ENCODE data around the gene SLC37A1.

SLC37A1 gene

GRCh38 chr21:42481169-42481568 is 32.5 kb upstream of the SLC37A1 start:
- no peak overlapping the region for H3K9ac ChIP-seq (ENCODE audit: low read length)
- no peaks in the 10 kb centered on the region for H3K9me3 ChIP-seq (ENCODE audit: control insufficient read depth, low read length)
- no peaks in the 10 kb centered on the region for H3K36me3 ChIP-seq (ENCODE audit: control insufficient read depth, insufficient read depth, low read length, severe bottlenecking)
- DNase-seq (ENCODE audit: low read depth), result no peak
- H3K27me3 ChIP-seq (replicated peaks; ENCODE audit: control insufficient read depth, insufficient read depth, low read length), result peaks cover 29% of the 10 kb centered on the region
- H3K4me1 ChIP-seq (ENCODE audit: control insufficient read depth, insufficient read depth, low read length), result no peaks in the 10 kb centered on the region
- no peak overlapping the region for H3K4me3 ChIP-seq (ENCODE audit: low read length)

DNA sequence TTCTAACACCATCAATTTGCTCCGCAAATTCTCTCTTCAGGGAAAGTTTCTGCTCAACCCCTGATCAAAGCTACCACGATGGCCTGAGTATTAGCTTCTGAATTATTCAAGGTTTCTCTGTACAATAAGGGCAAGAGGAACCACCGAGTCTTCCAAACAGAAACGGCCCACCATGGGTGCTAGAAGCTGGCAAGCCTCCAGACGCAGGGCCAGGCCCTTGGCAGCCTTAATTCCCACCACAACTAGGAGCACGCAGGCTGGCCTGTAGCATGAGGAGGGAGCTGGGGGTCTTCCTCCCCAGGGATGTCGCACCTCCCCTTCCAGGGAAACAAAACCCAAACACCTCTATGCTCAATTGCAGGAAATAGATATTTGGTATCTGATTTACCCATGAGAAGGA is 28.7 kb upstream of the SLC37A1 start:
- H3K4me3 ChIP-seq (ENCODE audit: low read length), result no peak overlapping the region
- H3K9me3 ChIP-seq (ENCODE audit: control insufficient read depth, low read length), result no peaks in the 10 kb centered on the region
- no peaks in the 10 kb centered on the region for H3K4me1 ChIP-seq (ENCODE audit: control insufficient read depth, insufficient read depth, low read length)
- no peak overlapping the region for H3K9ac ChIP-seq (ENCODE audit: low read length)
- no peaks in the 10 kb centered on the region for H3K36me3 ChIP-seq (ENCODE audit: control insufficient read depth, insufficient read depth, low read length, severe bottlenecking)
- DNase-seq (ENCODE audit: low read depth), result no peak
- H3K27me3 ChIP-seq (replicated peaks; ENCODE audit: control insufficient read depth, insufficient read depth, low read length), result peaks cover 32% of the 10 kb centered on the region

DNA sequence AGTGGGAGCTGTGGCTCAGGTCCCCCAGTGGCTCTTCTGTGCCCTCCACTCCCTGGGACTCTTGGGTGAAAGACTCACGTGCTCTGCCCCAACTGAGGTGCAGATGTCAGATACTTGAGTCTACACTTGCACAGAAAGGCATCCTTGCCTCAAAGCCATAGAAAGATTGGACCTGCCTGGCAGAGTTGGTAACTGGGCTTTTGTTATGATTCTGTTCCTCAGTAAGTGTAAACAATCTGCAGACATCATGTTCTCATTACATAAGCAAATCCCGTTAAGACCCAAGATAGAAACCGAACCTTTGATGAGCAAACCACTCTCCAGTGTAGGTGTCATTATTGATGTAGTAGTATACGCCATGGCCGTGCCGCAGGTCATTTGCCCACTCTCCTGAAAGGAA is 27.6 kb upstream of the SLC37A1 start:
- Histone ChIP-seq H3K4me3 (ENCODE audit: low read length) (no peak overlapping the region), H3K4me1 (ENCODE audit: control insufficient read depth, insufficient read depth, low read length) (no peaks in the 10 kb centered on the region), H3K9ac (ENCODE audit: low read length) (no peak overlapping the region), H3K9me3 (ENCODE audit: control insufficient read depth, low read length) (no peaks in the 10 kb centered on the region), H3K27me3 (replicated peaks; ENCODE audit: control insufficient read depth, insufficient read depth, low read length) (peaks cover 37% of the 10 kb centered on the region), H3K36me3 (ENCODE audit: control insufficient read depth, insufficient read depth, low read length, severe bottlenecking) (no peaks in the 10 kb centered on the region)
- no peak for DNase-seq (ENCODE audit: low read depth)

- Histone ChIP-seq H3K36me3 (ENCODE audit: control insufficient read depth, insufficient read depth, low read length, severe bottlenecking) (no peaks in the 10 kb centered on the region), H3K9ac (ENCODE audit: low read length) (no peak overlapping the region), H3K27me3 (replicated peaks; ENCODE audit: control insufficient read depth, insufficient read depth, low read length) (peaks cover 32% of the 10 kb centered on the region), H3K9me3 (ENCODE audit: control insufficient read depth, low read length) (no peaks in the 10 kb centered on the region), H3K4me3 (ENCODE audit: low read length) (no peak overlapping the region), H3K4me1 (ENCODE audit: control insufficient read depth, insufficient read depth, low read length) (no peaks in the 10 kb centered on the region)
- DNase-seq (ENCODE audit: low read depth), result no peak
Observed at GRCh38 chr21:42486531-42486930, 27.1 kb upstream of the SLC37A1 start.

- no peak for DNase-seq (ENCODE audit: low read depth)
- Histone ChIP-seq H3K9me3 (ENCODE audit: control insufficient read depth, low read length) (no peaks in the 10 kb centered on the region), H3K9ac (ENCODE audit: low read length) (no peak overlapping the region), H3K4me3 (ENCODE audit: low read length) (no peak overlapping the region), H3K36me3 (ENCODE audit: control insufficient read depth, insufficient read depth, low read length, severe bottlenecking) (no peaks in the 10 kb centered on the region), H3K27me3 (replicated peaks; ENCODE audit: control insufficient read depth, insufficient read depth, low read length) (peaks cover 33% of the 10 kb centered on the region), H3K4me1 (ENCODE audit: control insufficient read depth, insufficient read depth, low read length) (no peaks in the 10 kb centered on the region)
Observed at GRCh38 chr21:42489006-42489563, 24.6 kb upstream of the SLC37A1 start.

DNA sequence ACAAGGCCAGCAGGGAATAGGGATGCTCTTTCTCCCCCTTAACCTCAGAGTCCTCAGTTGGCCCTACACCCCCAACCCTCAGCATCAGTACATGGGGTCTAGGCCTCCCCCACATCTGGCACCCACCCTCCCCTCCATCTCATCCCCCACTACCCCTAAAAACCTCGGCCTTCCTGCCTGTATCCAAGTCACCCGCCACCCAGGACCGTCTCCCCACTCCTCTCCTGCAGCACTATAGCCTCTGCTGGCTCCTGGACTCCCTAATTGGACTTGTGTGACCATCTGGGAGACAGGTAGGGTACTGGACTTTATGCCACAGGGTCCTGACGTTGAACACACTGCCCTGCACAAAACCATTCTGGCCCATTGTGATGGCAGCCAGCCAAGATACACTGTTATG is 23.7 kb upstream of the SLC37A1 start:
- Histone ChIP-seq H3K9me3 (ENCODE audit: control insufficient read depth, low read length) (no peaks in the 10 kb centered on the region), H3K36me3 (ENCODE audit: control insufficient read depth, insufficient read depth, low read length, severe bottlenecking) (no peaks in the 10 kb centered on the region), H3K9ac (ENCODE audit: low read length) (no peak overlapping the region), H3K27me3 (replicated peaks; ENCODE audit: control insufficient read depth, insufficient read depth, low read length) (peaks cover 30% of the 10 kb centered on the region), H3K4me1 (ENCODE audit: control insufficient read depth, insufficient read depth, low read length) (no peaks in the 10 kb centered on the region), H3K4me3 (ENCODE audit: low read length) (no peak overlapping the region)
- no peak for DNase-seq (ENCODE audit: low read depth)

- H3K4me1 ChIP-seq (ENCODE audit: control insufficient read depth, insufficient read depth, low read length), result peaks cover 4% of the 10 kb centered on the region
- peaks cover 24% of the 10 kb centered on the region for H3K27me3 ChIP-seq (replicated peaks; ENCODE audit: control insufficient read depth, insufficient read depth, low read length)
- DNase-seq (ENCODE audit: low read depth), result no peak
- H3K9ac ChIP-seq (ENCODE audit: low read length), result no peak overlapping the region
- H3K9me3 ChIP-seq (ENCODE audit: control insufficient read depth, low read length), result no peaks in the 10 kb centered on the region
- no peaks in the 10 kb centered on the region for H3K36me3 ChIP-seq (ENCODE audit: control insufficient read depth, insufficient read depth, low read length, severe bottlenecking)
- H3K4me3 ChIP-seq (ENCODE audit: low read length), result no peak overlapping the region
Observed at GRCh38 chr21:42490720-42491119, 22.9 kb upstream of the SLC37A1 start.

DNA sequence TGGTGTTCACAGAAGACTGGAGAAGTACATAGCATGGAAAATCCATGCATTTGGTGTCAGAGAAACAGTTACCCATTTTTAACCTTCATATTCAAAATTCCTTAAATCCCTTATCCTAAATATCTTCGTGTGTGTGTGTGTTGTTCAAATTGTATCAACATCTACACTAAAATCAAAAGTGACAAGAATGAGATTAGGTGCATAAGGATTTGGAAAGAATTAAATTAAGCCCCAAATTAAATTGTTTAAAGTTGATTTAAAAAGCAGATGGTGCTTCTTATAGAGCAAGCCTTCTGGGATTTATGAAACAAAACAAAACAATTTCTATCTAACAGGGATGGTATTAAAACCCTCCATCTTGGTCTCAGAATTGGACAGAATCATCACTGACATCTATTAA is 22.3 kb upstream of the SLC37A1 start:
- no peak for DNase-seq (ENCODE audit: low read depth)
- Histone ChIP-seq H3K9ac (ENCODE audit: low read length) (no peak overlapping the region), H3K4me1 (ENCODE audit: control insufficient read depth, insufficient read depth, low read length) (peaks cover 4% of the 10 kb centered on the region), H3K9me3 (ENCODE audit: control insufficient read depth, low read length) (no peaks in the 10 kb centered on the region), H3K4me3 (ENCODE audit: low read length) (no peak overlapping the region), H3K27me3 (replicated peaks; ENCODE audit: control insufficient read depth, insufficient read depth, low read length) (peaks cover 18% of the 10 kb centered on the region), H3K36me3 (ENCODE audit: control insufficient read depth, insufficient read depth, low read length, severe bottlenecking) (no peaks in the 10 kb centered on the region)

GRCh38 chr21:42492201-42492600 is 21.5 kb upstream of the SLC37A1 start:
- no peaks in the 10 kb centered on the region for H3K9me3 ChIP-seq (ENCODE audit: control insufficient read depth, low read length)
- peaks cover 9% of the 10 kb centered on the region for H3K4me1 ChIP-seq (ENCODE audit: control insufficient read depth, insufficient read depth, low read length)
- no peak overlapping the region for H3K9ac ChIP-seq (ENCODE audit: low read length)
- DNase-seq (ENCODE audit: low read depth), result no peak
- no peaks in the 10 kb centered on the region for H3K36me3 ChIP-seq (ENCODE audit: control insufficient read depth, insufficient read depth, low read length, severe bottlenecking)
- H3K4me3 ChIP-seq (ENCODE audit: low read length), result no peak overlapping the region
- H3K27me3 ChIP-seq (replicated peaks; ENCODE audit: control insufficient read depth, insufficient read depth, low read length), result peaks cover 9% of the 10 kb centered on the region

DNA sequence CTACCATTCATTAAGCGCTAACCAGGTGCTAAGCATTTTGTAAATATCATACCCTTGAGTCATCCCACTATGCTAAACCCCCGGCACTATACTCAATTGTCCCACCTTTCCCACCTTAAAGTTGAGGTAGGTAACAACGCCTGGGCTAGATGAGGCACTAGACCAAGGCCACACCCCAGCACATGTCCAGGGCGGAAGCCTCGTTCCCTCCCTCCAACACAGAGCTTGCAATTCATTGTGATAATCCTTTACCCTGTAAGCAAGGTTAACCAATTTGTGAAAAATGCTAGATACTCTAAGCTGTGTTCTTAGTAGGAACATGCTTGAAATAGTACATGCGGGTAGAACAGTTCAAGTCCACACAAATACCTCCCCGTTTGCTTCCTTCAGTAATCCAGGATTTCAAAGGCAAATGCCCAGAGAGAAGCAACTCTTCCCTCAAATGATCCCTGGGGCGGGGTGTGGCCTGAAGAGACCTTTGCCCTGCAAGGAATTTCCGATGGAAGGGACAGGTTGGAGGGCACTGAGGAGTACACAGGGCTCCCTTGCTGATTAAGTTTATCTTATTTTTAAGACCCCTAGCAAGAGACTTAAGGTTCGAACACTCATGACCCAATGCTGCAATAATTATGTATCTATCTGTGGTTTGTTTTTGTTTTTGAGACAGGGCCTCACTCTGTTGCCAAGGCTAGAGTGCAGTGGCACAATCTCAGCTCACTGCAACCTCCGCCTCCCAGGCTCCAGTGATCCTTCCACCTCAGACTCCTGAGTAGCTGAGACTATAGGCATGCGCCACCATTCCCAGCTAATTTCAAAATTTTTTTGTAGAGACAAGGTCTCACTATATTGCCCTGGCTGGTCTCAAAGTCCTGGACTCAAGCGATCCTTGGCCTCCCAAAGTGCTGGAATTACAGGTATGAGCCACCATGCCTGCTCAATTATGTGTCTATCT is 20.3 kb upstream of the SLC37A1 start:
- DNase-seq (ENCODE audit: low read depth), result no peak
- Histone ChIP-seq H3K27me3 (replicated peaks; ENCODE audit: control insufficient read depth, insufficient read depth, low read length) (peaks cover 8% of the 10 kb centered on the region), H3K4me3 (ENCODE audit: low read length) (no peak overlapping the region), H3K4me1 (ENCODE audit: control insufficient read depth, insufficient read depth, low read length) (peaks cover 9% of the 10 kb centered on the region), H3K9me3 (ENCODE audit: control insufficient read depth, low read length) (no peaks in the 10 kb centered on the region), H3K9ac (ENCODE audit: low read length) (no peak overlapping the region), H3K36me3 (ENCODE audit: control insufficient read depth, insufficient read depth, low read length, severe bottlenecking) (no peaks in the 10 kb centered on the region)

DNA sequence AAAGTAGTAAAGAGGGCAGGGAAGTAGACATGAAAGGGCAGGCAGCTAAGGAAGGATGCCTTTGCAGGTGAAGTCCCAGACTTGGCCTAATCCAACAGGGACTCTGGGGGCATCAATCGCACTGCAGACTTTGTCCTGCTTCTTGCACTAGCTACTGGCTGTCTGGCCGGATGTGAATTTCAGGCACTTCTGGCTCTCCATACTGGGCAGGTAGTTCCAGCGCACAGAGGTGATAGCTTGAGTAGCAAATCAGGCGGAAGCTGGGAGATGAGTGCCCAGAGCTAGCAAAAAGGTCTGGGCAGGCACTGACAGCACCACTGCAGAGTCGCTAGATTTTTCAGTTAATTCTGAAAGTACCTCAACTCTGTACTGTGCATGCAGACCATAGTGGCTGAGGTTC is 18.6 kb upstream of the SLC37A1 start:
- no peaks in the 10 kb centered on the region for H3K9me3 ChIP-seq (ENCODE audit: control insufficient read depth, low read length)
- H3K9ac ChIP-seq (ENCODE audit: low read length), result no peak overlapping the region
- H3K4me1 ChIP-seq (ENCODE audit: control insufficient read depth, insufficient read depth, low read length), result peaks cover 9% of the 10 kb centered on the region
- H3K27me3 ChIP-seq (replicated peaks; ENCODE audit: control insufficient read depth, insufficient read depth, low read length), result peaks cover 8% of the 10 kb centered on the region
- H3K4me3 ChIP-seq (ENCODE audit: low read length), result no peak overlapping the region
- no peaks in the 10 kb centered on the region for H3K36me3 ChIP-seq (ENCODE audit: control insufficient read depth, insufficient read depth, low read length, severe bottlenecking)
- DNase-seq (ENCODE audit: low read depth), result no peak

Data from adipocyte (in vitro differentiated cells).